Fibroblast of mammary gland (primary cell): Measurements from ENCODE around the gene FYN.

Experiments
- DNase-seq: peaks from one replicate; pipeline ENCODE4 v3.0.0-alpha.2; 2010; ENCODE audit warnings: low read depth
- H3K4me3 ChIP-seq: 2 replicates; pipeline ENCODE4 v1.5.1; 2011; ENCODE audit warnings: low read depth, mild to moderate bottlenecking, low read length, moderate library complexity; ENCODE audit not compliant: control insufficient read depth
- TF ChIP-seq, protein P1 (sequence below): conservative IDR thresholded peaks from 2 replicates; pipeline ENCODE4 v1.5.1; 2011; ENCODE audit warnings: low read depth, low read length, inconsistent platforms; ENCODE audit not compliant: control insufficient read depth, insufficient read depth

Gene FYN

DNA sequence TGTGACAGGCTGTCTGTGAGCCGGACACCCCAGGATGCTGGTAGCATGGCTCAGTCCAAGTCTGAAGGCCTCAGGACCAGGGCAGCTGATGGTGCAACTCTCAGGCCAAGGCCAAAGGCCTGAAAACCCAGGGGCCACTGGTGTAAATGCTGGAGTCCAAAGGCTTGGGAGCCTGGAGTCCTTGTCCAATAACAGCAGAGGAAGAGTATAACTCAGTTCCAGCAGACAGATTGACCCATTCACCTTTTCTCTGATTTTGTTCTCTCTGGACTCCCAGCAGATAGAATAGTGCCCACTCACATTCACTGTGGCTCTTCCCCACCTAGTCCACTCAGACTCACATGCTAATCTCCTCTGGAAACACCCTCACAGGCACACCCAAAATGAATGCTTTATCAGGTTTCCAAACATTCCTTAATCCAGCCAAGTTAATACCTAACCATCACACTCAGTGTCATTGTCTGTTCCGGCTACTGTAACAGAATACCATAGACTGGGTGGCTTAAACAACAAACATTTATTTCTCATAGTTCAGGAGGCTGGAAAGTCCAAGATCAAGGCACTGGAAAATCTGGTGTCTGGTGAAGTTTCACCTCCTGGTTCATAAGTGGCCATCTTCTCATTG lies 262.6 kb downstream of the FYN start:
- H3K4me3 ChIP-seq, result no peak overlapping the region
- TF ChIP-seq, protein P1, sequence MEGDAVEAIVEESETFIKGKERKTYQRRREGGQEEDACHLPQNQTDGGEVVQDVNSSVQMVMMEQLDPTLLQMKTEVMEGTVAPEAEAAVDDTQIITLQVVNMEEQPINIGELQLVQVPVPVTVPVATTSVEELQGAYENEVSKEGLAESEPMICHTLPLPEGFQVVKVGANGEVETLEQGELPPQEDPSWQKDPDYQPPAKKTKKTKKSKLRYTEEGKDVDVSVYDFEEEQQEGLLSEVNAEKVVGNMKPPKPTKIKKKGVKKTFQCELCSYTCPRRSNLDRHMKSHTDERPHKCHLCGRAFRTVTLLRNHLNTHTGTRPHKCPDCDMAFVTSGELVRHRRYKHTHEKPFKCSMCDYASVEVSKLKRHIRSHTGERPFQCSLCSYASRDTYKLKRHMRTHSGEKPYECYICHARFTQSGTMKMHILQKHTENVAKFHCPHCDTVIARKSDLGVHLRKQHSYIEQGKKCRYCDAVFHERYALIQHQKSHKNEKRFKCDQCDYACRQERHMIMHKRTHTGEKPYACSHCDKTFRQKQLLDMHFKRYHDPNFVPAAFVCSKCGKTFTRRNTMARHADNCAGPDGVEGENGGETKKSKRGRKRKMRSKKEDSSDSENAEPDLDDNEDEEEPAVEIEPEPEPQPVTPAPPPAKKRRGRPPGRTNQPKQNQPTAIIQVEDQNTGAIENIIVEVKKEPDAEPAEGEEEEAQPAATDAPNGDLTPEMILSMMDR, result no peak

More for the DNA sequence above, 262.6 kb downstream of the FYN start:
- DNase-seq, result no peak
